HG03565 (cell line): ENCODE results near the gene TREH.
"Not testable (repeated sequence)": the region's sequence is repeated elsewhere in the genome, so short reads cannot be mapped to it uniquely, and the experiment has no call there.

Experiments used
- ATAC-seq: cut with Tn5 transposase; IDR thresholded peaks from one replicate; pipeline ENCODE4 v1.9.1; 2021; ENCODE audit warnings: mild to moderate bottlenecking, moderate library complexity; ENCODE audit not compliant: unreplicated experiment

Gene TREH

GRCh38 chr11:118697346-118697745 is 17.9 kb upstream of the TREH start:
- no peak for ATAC-seq

GRCh38 chr11:118696673-118697226 is 17.3 kb upstream of the TREH start:
- ATAC-seq: no peak

GRCh38 chr11:118694771-118695170 is 15.3 kb upstream of the TREH start:
- ATAC-seq: no peak

GRCh38 chr11:118694185-118694584 is 14.7 kb upstream of the TREH start:
- no peak for ATAC-seq

- ATAC-seq: no peak
These were observed 12.7 kb upstream of the TREH start for GRCh38 chr11:118691926-118692830.

GRCh38 chr11:118690553-118691304 is 11.3 kb upstream of the TREH start:
- no peak for ATAC-seq

GRCh38 chr11:118689852-118690552 is 10.6 kb upstream of the TREH start:
- ATAC-seq: peak; percentile 61

- no peak for ATAC-seq
These were observed 10.0 kb upstream of the TREH start for GRCh38 chr11:118689503-118689851.

GRCh38 chr11:118688851-118689502 is 9.5 kb upstream of the TREH start:
- ATAC-seq: no peak

- ATAC-seq: not testable (repeated sequence)
These were observed 8.9 kb upstream of the TREH start for GRCh38 chr11:118688339-118688738.

GRCh38 chr11:118687906-118688305 is 8.5 kb upstream of the TREH start:
- ATAC-seq: no peak

GRCh38 chr11:118684187-118684586 is 4.7 kb upstream of the TREH start:
- no peak for ATAC-seq

- not testable (repeated sequence) for ATAC-seq
These were observed 3.5 kb upstream of the TREH start for GRCh38 chr11:118682939-118683338.

- ATAC-seq: no peak
These were observed 2.9 kb upstream of the TREH start for GRCh38 chr11:118682372-118682771.

- ATAC-seq: not testable (repeated sequence)
These were observed 542 bp downstream of the TREH start for GRCh38 chr11:118678908-118679307.

- ATAC-seq: no peak
These were observed 1.5 kb downstream of the TREH start for GRCh38 chr11:118677977-118678376.

GRCh38 chr11:118674082-118674435 is 5.4 kb downstream of the TREH start:
- no peak for ATAC-seq

- ATAC-seq: no peak
These were observed 5.9 kb downstream of the TREH start for GRCh38 chr11:118673361-118674081.

- no peak for ATAC-seq
These were observed 6.6 kb downstream of the TREH start for GRCh38 chr11:118672846-118673245.

GRCh38 chr11:118671254-118671653 is 8.2 kb downstream of the TREH start:
- ATAC-seq: no peak
